ENCODE measurements around the gene UBE2S. TPM values are rescaled to one million over a fixed set of nuclear protein-coding genes. Genes with fewer than 3 reads are reported as not detected.

UBE2S gene
- total RNA-seq, 2 experiments from 2014 or later = 333 to 353 TPM

- H3K27me3 Mint-ChIP-seq (ENCODE audit: low read depth) = peaks cover 30% of the 10 kb centered on the region
- H3K4me1 Mint-ChIP-seq (ENCODE audit: low read depth) = peaks cover 4% of the 10 kb centered on the region
- H3K27ac Mint-ChIP-seq = no peak overlapping the region
- no peak for ATAC-seq
- POLR2A ChIA-PET = interaction anchor here (0.9 to 1.0 kb wide), 2 partner anchors 18 to 28 kb away, joined by 3 to 4 read pairs; no protein-coding TSS in a partner anchor
- DNase-seq = no peak
- no peaks in the 10 kb centered on the region for H3K9me3 Mint-ChIP-seq (ENCODE audit: insufficient read depth)
- peaks cover 2% of the 10 kb centered on the region for H3K36me3 Mint-ChIP-seq (ENCODE audit: low read depth)
- H3K4me3 Mint-ChIP-seq = no peak overlapping the region
- CTCF ChIA-PET = interaction anchor here (1.1 kb wide), 1 partner anchor 16 kb away, joined by 3 read pairs; no protein-coding TSS in a partner anchor
These were observed 40.8 kb downstream of the UBE2S start for GRCh38 chr19:55366790-55367189.

- H3K36me3 Mint-ChIP-seq (ENCODE audit: low read depth) = peaks cover 2% of the 10 kb centered on the region
- no peaks in the 10 kb centered on the region for H3K9me3 Mint-ChIP-seq (ENCODE audit: insufficient read depth)
- peaks cover 4% of the 10 kb centered on the region for H3K4me1 Mint-ChIP-seq (ENCODE audit: low read depth)
- ATAC-seq (no peak), DNase-seq (no peak)
- POLR2A ChIA-PET = interaction anchor here (1.0 kb wide), 1 partner anchor 17 kb away, joined by 3 read pairs; no protein-coding TSS in a partner anchor
- CTCF ChIA-PET = interaction anchor here (1.1 kb wide), 1 partner anchor 17 kb away, joined by 3 read pairs; no protein-coding TSS in a partner anchor
- H3K4me3 Mint-ChIP-seq = no peak overlapping the region
- H3K27me3 Mint-ChIP-seq (ENCODE audit: low read depth) = peaks cover 22% of the 10 kb centered on the region
- no peak overlapping the region for H3K27ac Mint-ChIP-seq
These were observed 41.6 kb downstream of the UBE2S start for GRCh38 chr19:55365964-55366363.

GRCh38 chr19:55365245-55365644 is 42.3 kb downstream of the UBE2S start:
- Mint-ChIP-seq H3K4me1 (ENCODE audit: low read depth) (peaks cover 4% of the 10 kb centered on the region), H3K36me3 (ENCODE audit: low read depth) (peaks cover 2% of the 10 kb centered on the region), H3K9me3 (ENCODE audit: insufficient read depth) (no peaks in the 10 kb centered on the region), H3K4me3 (no peak overlapping the region), H3K27me3 (ENCODE audit: low read depth) (peaks cover 16% of the 10 kb centered on the region), H3K27ac (no peak overlapping the region)
- ChIA-PET CTCF (no interaction called here), POLR2A (no interaction called here)
- ATAC-seq = no peak
- DNase-seq = no peak

- Mint-ChIP-seq H3K27ac (no peak within 1 kb of the TSS), H3K27me3 (ENCODE audit: low read depth) (peaks cover 6% of the 10 kb centered on the region), H3K9me3 (ENCODE audit: insufficient read depth) (no peaks in the 10 kb centered on the region), H3K36me3 (ENCODE audit: low read depth) (no peaks in the 10 kb centered on the region), H3K4me3 (no peak within 1 kb of the TSS), H3K4me1 (ENCODE audit: low read depth) (no peaks in the 10 kb centered on the region)
- ChIA-PET CTCF (no interaction called here), POLR2A (no interaction called here)
- DNase-seq (no peak), ATAC-seq (no peak)
These were observed 44.4 kb downstream of the UBE2S start, which contains the start of gene GARIN5B for GRCh38 chr19:55362990-55363716. GARIN5B (minus strand) TSS chr19:55363260; CDS start chr19:55363066, 194 bp downstream.

GRCh38 chr19:55362174-55362989 is 45.2 kb downstream of the UBE2S start:
- DNase-seq (no peak), ATAC-seq (no peak)
- Mint-ChIP-seq H3K36me3 (ENCODE audit: low read depth) (no peaks in the 10 kb centered on the region), H3K27ac (no peak overlapping the region), H3K27me3 (ENCODE audit: low read depth) (peaks cover 4% of the 10 kb centered on the region), H3K4me1 (ENCODE audit: low read depth) (no peaks in the 10 kb centered on the region), H3K9me3 (ENCODE audit: insufficient read depth) (no peaks in the 10 kb centered on the region), H3K4me3 (no peak overlapping the region)
- ChIA-PET POLR2A (no interaction called here), CTCF (no interaction called here)

- Mint-ChIP-seq H3K27ac (no peak overlapping the region), H3K4me1 (ENCODE audit: low read depth) (no peaks in the 10 kb centered on the region), H3K4me3 (no peak overlapping the region), H3K36me3 (ENCODE audit: low read depth) (no peaks in the 10 kb centered on the region), H3K27me3 (ENCODE audit: low read depth) (peaks cover 6% of the 10 kb centered on the region), H3K9me3 (ENCODE audit: insufficient read depth) (no peaks in the 10 kb centered on the region)
- DNase-seq (no peak), ATAC-seq (no peak)
- POLR2A ChIA-PET = no interaction called here
- CTCF ChIA-PET = no interaction called here
These were observed 46.7 kb downstream of the UBE2S start for GRCh38 chr19:55360902-55361301.

- no peaks in the 10 kb centered on the region for H3K9me3 Mint-ChIP-seq (ENCODE audit: insufficient read depth)
- CTCF ChIA-PET = interaction anchor here (1.7 kb wide), 1 partner anchor 20 kb away, joined by 3 read pairs; no protein-coding TSS in a partner anchor
- no peaks in the 10 kb centered on the region for H3K4me1 Mint-ChIP-seq (ENCODE audit: low read depth)
- no peak for ATAC-seq
- H3K27me3 Mint-ChIP-seq (ENCODE audit: low read depth) = peaks cover 12% of the 10 kb centered on the region
- no peak overlapping the region for H3K27ac Mint-ChIP-seq
- no peak for DNase-seq
- no peak overlapping the region for H3K4me3 Mint-ChIP-seq
- POLR2A ChIA-PET = interaction anchor here (0.6 to 1.4 kb wide), 2 partner anchors 13 to 20 kb away, joined by 3 to 5 read pairs; partner anchors contain the start of gene KMT5C
- no peaks in the 10 kb centered on the region for H3K36me3 Mint-ChIP-seq (ENCODE audit: low read depth)
These were observed 48.4 kb downstream of the UBE2S start for GRCh38 chr19:55358943-55359908.

GRCh38 chr19:55358493-55358892 is 49.1 kb downstream of the UBE2S start:
- ChIA-PET CTCF (no interaction called here), POLR2A (interaction anchor here (0.6 to 1.4 kb wide), 2 partner anchors 14 to 19 kb away, joined by 3 to 5 read pairs; partner anchors contain the start of gene KMT5C)
- no peaks in the 10 kb centered on the region for H3K9me3 Mint-ChIP-seq (ENCODE audit: insufficient read depth)
- no peak overlapping the region for H3K4me3 Mint-ChIP-seq
- no peaks in the 10 kb centered on the region for H3K36me3 Mint-ChIP-seq (ENCODE audit: low read depth)
- peaks cover 18% of the 10 kb centered on the region for H3K27me3 Mint-ChIP-seq (ENCODE audit: low read depth)
- peaks cover 6% of the 10 kb centered on the region for H3K4me1 Mint-ChIP-seq (ENCODE audit: low read depth)
- no peak overlapping the region for H3K27ac Mint-ChIP-seq
- ATAC-seq = no peak
- no peak for DNase-seq

GRCh38 chr19:55355213-55355821 is 52.3 kb downstream of the UBE2S start:
- Mint-ChIP-seq H3K27ac (no peak overlapping the region), H3K36me3 (ENCODE audit: low read depth) (no peaks in the 10 kb centered on the region), H3K4me3 (no peak overlapping the region), H3K4me1 (ENCODE audit: low read depth) (peaks cover 37% of the 10 kb centered on the region), H3K27me3 (ENCODE audit: low read depth) (peaks cover 42% of the 10 kb centered on the region), H3K9me3 (ENCODE audit: insufficient read depth) (no peaks in the 10 kb centered on the region)
- ATAC-seq (no peak), DNase-seq (no peak)
- ChIA-PET POLR2A (interaction anchor here (0.8 to 2.4 kb wide), 2 partner anchors 16 to 29 kb away, joined by 3 to 10 read pairs; partner anchors contain the start of genes KMT5C and TMEM238), CTCF (interaction anchor here (1.1 kb wide), 1 partner anchor 54 kb away, joined by 3 read pairs; no protein-coding TSS in a partner anchor)

GRCh38 chr19:55354698-55355212 is 52.8 kb downstream of the UBE2S start, which contains the start of gene COX6B2:
COX6B2 (minus strand) TSS chr19:55354719; CDS start chr19:55354521, 198 bp downstream.
- no peak for DNase-seq
- CTCF ChIA-PET = interaction anchor here (1.1 kb wide), 1 partner anchor 53 kb away, joined by 3 read pairs; no protein-coding TSS in a partner anchor
- no peaks in the 10 kb centered on the region for H3K9me3 Mint-ChIP-seq (ENCODE audit: insufficient read depth)
- H3K4me3 Mint-ChIP-seq = peak within 1 kb of the TSS; percentile 67
- peaks cover 37% of the 10 kb centered on the region for H3K4me1 Mint-ChIP-seq (ENCODE audit: low read depth)
- no peaks in the 10 kb centered on the region for H3K36me3 Mint-ChIP-seq (ENCODE audit: low read depth)
- H3K27me3 Mint-ChIP-seq (ENCODE audit: low read depth) = peaks cover 42% of the 10 kb centered on the region
- H3K27ac Mint-ChIP-seq = peak within 1 kb of the TSS; percentile 15
- ATAC-seq = no peak
- POLR2A ChIA-PET = no interaction called here
